ENCODE data around the gene ADD1.

DNA sequence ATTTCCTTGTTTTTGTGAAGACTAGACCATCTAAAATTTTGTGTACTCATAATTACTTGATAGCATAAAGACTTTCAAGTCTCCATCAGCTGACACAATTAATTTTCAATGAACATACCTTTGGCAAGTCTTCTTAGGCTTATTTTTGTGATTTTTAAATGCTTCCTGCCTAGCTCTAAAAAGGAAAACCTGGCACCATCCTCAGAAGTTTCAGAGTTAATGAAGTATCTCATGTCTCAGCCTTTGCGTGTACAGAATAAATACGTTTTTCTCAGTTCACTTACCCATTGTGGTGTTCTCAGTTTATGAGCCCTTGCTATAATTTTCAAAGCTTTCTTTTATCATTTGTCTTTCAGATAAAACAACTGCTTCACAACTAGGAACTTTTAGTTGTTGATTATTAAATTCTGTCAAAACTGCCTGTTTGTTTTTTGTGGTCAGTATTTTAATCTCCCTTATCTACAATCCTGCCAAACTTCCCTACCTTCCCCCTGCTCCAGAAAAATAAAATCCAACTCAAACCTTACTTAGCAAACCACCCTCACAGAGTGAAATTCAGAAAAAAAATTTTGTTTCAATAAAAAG, 21.6 kb downstream of the ADD1 start:
- TF ChIP-seq, protein P1, sequence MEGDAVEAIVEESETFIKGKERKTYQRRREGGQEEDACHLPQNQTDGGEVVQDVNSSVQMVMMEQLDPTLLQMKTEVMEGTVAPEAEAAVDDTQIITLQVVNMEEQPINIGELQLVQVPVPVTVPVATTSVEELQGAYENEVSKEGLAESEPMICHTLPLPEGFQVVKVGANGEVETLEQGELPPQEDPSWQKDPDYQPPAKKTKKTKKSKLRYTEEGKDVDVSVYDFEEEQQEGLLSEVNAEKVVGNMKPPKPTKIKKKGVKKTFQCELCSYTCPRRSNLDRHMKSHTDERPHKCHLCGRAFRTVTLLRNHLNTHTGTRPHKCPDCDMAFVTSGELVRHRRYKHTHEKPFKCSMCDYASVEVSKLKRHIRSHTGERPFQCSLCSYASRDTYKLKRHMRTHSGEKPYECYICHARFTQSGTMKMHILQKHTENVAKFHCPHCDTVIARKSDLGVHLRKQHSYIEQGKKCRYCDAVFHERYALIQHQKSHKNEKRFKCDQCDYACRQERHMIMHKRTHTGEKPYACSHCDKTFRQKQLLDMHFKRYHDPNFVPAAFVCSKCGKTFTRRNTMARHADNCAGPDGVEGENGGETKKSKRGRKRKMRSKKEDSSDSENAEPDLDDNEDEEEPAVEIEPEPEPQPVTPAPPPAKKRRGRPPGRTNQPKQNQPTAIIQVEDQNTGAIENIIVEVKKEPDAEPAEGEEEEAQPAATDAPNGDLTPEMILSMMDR (conservative IDR thresholded peaks at IDR 0.05 in 1 of 2, IDR thresholded peaks at IDR 0.05 in 1 of 2; ENCODE audit: extremely low read depth in 1 of 2, insufficient read depth in 1 of 2, low read depth in 1 of 2, low read length in 2 of 2) = no peak
- no peak for TF ChIP-seq EZH2 (IDR thresholded peaks at IDR 0.05; ENCODE audit: borderline replicate concordance, low read length)

All from mammary epithelial cell (primary cell).